Psoas muscle (tissue), 8 donors: ENCODE results near the gene IDUA. TPM values are rescaled to one million over a fixed set of nuclear protein-coding genes. Genes with fewer than 3 reads are reported as not detected.
"Not testable (repeated sequence)": the region's sequence is repeated elsewhere in the genome, so short reads cannot be mapped to it uniquely, and the experiment has no call there.

ENCODE experiments used
- ATAC-seq, 4 donors: fragments of 200-7000 bp; cut with Tn5 transposase; one replicate each; pipeline ENCODE4 v1.9.1; 2020; ENCODE audit warnings: moderate library complexity in 3 of 4, mild to moderate bottlenecking in 2 of 4
- DNase-seq, 2 donors: peaks; one replicate each; pipeline ENCODE4 v3.0.0-alpha.2; 2020
- H3K27ac ChIP-seq: fragments of 200-600 bp; one replicate; pipeline ENCODE4 v1.8.0; 2022
- H3K27me3 ChIP-seq, 3 donors: fragments of 200-600 bp in 1 of 3; one replicate each; pipeline versions ENCODE4 v1.6.1 to v1.8.0; 2013 to 2022; ENCODE audit warnings: low read length in 2 of 3, mild to moderate bottlenecking in 2 of 3, moderate library complexity in 1 of 3; ENCODE audit not compliant: insufficient read depth in 3 of 3
- H3K36me3 ChIP-seq, 2 donors: fragments of 200-600 bp in 1 of 2; one replicate each; pipeline versions ENCODE4 v1.6.1 to v1.8.0; 2013 to 2022; ENCODE audit warnings: low read depth in 1 of 2, mild to moderate bottlenecking in 1 of 2, moderate library complexity in 1 of 2; ENCODE audit not compliant: insufficient read depth in 1 of 2
- H3K4me1 ChIP-seq: fragments of 200-600 bp; one replicate; pipeline ENCODE4 v1.8.0; 2022
- H3K4me3 ChIP-seq: fragments of 200-600 bp; one replicate; pipeline ENCODE4 v1.8.0; 2022; ENCODE audit warnings: mild to moderate bottlenecking
- H3K9me3 ChIP-seq: fragments of 200-600 bp; one replicate; pipeline ENCODE4 v1.8.0; 2022
- CTCF ChIP-seq: fragments of 200-600 bp; IDR thresholded peaks from one replicate; pipeline ENCODE4 v1.8.0; 2022; ENCODE audit warnings: antibody characterized with exemption
- WGBS, 3 donors: extraction: QIAGEN DNeasy Blood & Tissue Kit; methylation state at CpG; one replicate each; pipeline versions ENCODE4 v1.1.6 to v1.1.7; 2013; 5-methylcytosine and 5-hydroxymethylcytosine counted together
- intact Hi-C, 2 donors: fragments of 100-400 bp; cut with DNase I; formaldehyde crosslinking; loops; one replicate each; pipeline versions ENCODE4 v1.11.0 to v1.14.2; 2022
- long read RNA-seq, 2 donors: library from polyadenylated mRNA; unstranded; transcript quantifications; one replicate each; pipeline ENCODE4 v2.0.0, GENCODE V29; 2021
- polyA plus RNA-seq, 3 donors: library from polyadenylated mRNA; stranded (reverse); fragments of 200-250 nt; gene quantifications; one replicate each; pipeline ENCODE4 v1.2.3, GENCODE V29; 2013
- total RNA-seq, 4 donors: library from RNA; stranded (reverse); fragmentation: NEBNext Ultra II Directional in 2 of 4; extraction: Animal tissue kit (Norgen Biotek cat#: 25700) in 2 of 4; gene quantifications; one replicate each; pipeline versions ENCODE4 v1.2.1 to v1.2.4, GENCODE V29; 2021 to 2023
- donor health status: healthy with polysubstance abuse.
- donor health status: DM: no; HTN: no; CAD: no; lungs with moderate emphysema.
- donor health status: Bipolar disorder and iron deficiency.
- donor health status: healthy.
- donor health status: DM: yes; HTN: yes; CAD: no.
- donor health status: DM: no; HTN: no; CAD: no.
- donor health status: DM: no; HTN: no; CAD: no.
- donor health status: DM: yes; HTN: yes; CAD: no.

IDUA gene
- total RNA-seq (1 to 10 TPM; 5.1 to 6.0 (median 5.7) TPM), polyA plus RNA-seq (1 to 10 TPM; 1.3 to 3.1 (median 1.9) TPM)
- long read RNA-seq, donor 1, partial matches to known transcripts: 2 of 5 reads
- long read RNA-seq, donor 1, other reads (novel, unspliced or antisense): 2 of 5 reads
- long read RNA-seq, donor 2, partial matches to known transcripts: 3 of 8 reads
- long read RNA-seq, donor 2, other reads (novel, unspliced or antisense): 4 of 8 reads

- ATAC-seq: peak; percentile 77 to 89 (median 84)
- Histone ChIP-seq H3K4me3 (peak within 1 kb of the TSS; percentile 84), H3K4me1 (peaks cover 12% of the 10 kb centered on the region), H3K9me3 (no peaks in the 10 kb centered on the region), H3K27ac (peak within 1 kb of the TSS; percentile 51), H3K27me3 (no peaks in the 10 kb centered on the region), H3K36me3 (peaks cover 0 to 10% of the 10 kb centered on the region in 2 donors)
- DNase-seq: peak; percentile 86
- TF ChIP-seq CTCF: peak; percentile 37
- 1 to 2% (median 2%) methylated on average over 32 to 69 of the region's 69 CpGs for WGBS, 3 donors
- intact Hi-C loops: loop anchor here in 1 of 2 donors (5.0 kb wide), 1 partner anchor 245 kb away; no protein-coding TSS in a partner anchor
Observed at GRCh38 chr4:986879-987623, at the start of gene IDUA. Gene IDUA, plus strand, starts transcription at chr4:987044. Its CDS starts 41 bp downstream, at chr4:987085.

- 79 to 83% (median 83%) methylated on average over 4 of the region's 4 CpGs for WGBS, 3 donors
- ATAC-seq, intact Hi-C loops, DNase-seq, H3K27ac ChIP-seq, H3K9me3 ChIP-seq, H3K36me3 ChIP-seq, H3K4me3 ChIP-seq, H3K27me3 ChIP-seq, H3K4me1 ChIP-seq: not testable (repeated sequence)
Observed at GRCh38 chr4:939508-939907, 47.3 kb upstream of the IDUA start.

- Histone ChIP-seq H3K4me1 (no peaks in the 10 kb centered on the region), H3K36me3 (peaks cover 0 to 6% of the 10 kb centered on the region in 2 donors), H3K9me3 (no peaks in the 10 kb centered on the region), H3K4me3 (no peak overlapping the region), H3K27ac (no peak overlapping the region), H3K27me3 (no peaks in the 10 kb centered on the region)
- ATAC-seq: no peak
- TF ChIP-seq CTCF: no peak
- intact Hi-C loops: no loop called here
- 60 to 65% (median 65%) methylated on average over 28 of the region's 28 CpGs for WGBS, 3 donors
- peak in 1 of 2 donors; percentile 32 for DNase-seq
Observed at GRCh38 chr4:945274-946102, 41.4 kb upstream of the IDUA start.

- DNase-seq: no peak
- H3K27me3 ChIP-seq: no peaks in the 10 kb centered on the region
- no peak for TF ChIP-seq CTCF
- intact Hi-C loops: no loop called here
- no peaks in the 10 kb centered on the region for H3K9me3 ChIP-seq
- H3K4me3 ChIP-seq: no peak overlapping the region
- no peak for ATAC-seq
- no peaks in the 10 kb centered on the region for H3K4me1 ChIP-seq
- 73 to 77% (median 74%) methylated on average over 9 of the region's 9 CpGs for WGBS, 3 donors
- peaks cover 0 to 6% of the 10 kb centered on the region in 2 donors for H3K36me3 ChIP-seq
- no peak overlapping the region for H3K27ac ChIP-seq
Observed at GRCh38 chr4:946103-946450, 40.8 kb upstream of the IDUA start.
